ENCODE results near the gene STAT2. TPM values are rescaled to one million over a fixed set of nuclear protein-coding genes. Genes with fewer than 3 reads are reported as not detected.

STAT2 gene
- total and polyA plus RNA-seq, 10 of the 15 experiments (the other 5 are each of a cell fraction or from before 2014, with no cell fraction given), result 16.9 to 106 (median 77.9) TPM

GRCh38 chr12:56338308-56339157 is 21.4 kb downstream of the STAT2 start, which contains the start of gene IL23A (continued):
- no peak for TF ChIP-seq REST (IDR thresholded peaks at IDR 0.05; ENCODE audit: low read depth, low read length)
- no peak for TF ChIP-seq CUX1 (IDR thresholded peaks at IDR 0.05; ENCODE audit: insufficient replicate concordance, low read depth, low read length)
- TF ChIP-seq GABPA (IDR thresholded peaks at IDR 0.05; ENCODE audit: low read depth), result no peak
- no peak for TF ChIP-seq ZNF622 (IDR thresholded peaks at IDR 0.05)

All from GM12878 (cell line).